A204.1 (cell line): ENCODE results near the gene HGFAC.

Experiments
- FAIRE-seq: peaks from 2 replicates; lab custom pipeline; 2012; peaks lifted over from hg19 to GRCh38; lab: Jason Lieb, UNC

The HGFAC gene

DNA sequence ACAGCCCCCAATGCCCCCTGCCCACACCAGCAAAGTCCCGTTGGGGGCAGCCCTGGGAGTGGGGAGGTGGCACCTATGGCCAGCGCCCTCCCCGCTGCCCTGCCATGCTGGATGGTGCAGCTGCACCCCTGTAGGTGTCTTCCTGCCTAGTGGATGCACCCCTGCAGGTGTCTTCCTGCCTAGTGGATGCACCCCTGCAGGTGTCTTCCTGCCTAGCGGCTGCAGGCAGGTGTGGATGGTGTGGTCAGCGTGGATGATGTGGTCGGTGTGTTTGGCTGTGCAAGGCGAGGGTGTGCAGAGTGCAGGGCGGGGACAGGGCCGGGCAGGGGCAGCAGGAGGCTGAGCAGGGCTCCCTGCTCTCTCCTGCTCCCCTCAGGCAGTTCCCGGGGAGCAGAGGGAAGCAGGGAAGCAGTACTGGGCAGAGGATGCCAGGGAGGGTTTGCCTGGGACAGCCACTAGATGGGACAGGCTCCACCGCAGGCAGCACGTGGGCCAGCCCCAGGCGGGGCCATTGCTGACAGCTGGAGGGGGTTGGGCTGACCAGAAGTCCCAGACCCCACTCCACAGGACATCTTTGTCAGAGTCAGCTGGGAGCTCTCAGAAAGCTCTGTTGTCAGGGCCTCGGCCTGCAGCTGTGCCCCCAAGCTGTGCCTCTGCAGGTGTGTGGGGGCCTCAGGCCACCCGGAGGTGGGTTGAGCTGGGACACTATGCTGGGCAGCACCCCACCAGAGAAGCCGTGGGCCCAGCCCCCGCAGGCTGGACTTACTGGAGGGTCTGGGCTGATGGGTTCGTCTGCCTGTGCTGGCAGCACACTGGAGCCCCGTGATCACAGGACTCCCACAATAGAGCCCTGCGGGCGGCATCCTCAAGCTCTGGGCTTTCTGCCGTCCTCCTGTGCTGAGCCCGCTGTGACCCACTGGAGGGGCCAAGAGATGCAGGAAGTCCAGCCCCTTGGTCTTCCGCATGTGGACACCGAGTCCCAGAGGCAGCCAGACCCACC lies 45.1 kb downstream of the HGFAC start:
- FAIRE-seq, result no peak

- FAIRE-seq, result no peak
These were observed 46.1 kb downstream of the HGFAC start for GRCh38 chr4:3487861-3488260.

DNA sequence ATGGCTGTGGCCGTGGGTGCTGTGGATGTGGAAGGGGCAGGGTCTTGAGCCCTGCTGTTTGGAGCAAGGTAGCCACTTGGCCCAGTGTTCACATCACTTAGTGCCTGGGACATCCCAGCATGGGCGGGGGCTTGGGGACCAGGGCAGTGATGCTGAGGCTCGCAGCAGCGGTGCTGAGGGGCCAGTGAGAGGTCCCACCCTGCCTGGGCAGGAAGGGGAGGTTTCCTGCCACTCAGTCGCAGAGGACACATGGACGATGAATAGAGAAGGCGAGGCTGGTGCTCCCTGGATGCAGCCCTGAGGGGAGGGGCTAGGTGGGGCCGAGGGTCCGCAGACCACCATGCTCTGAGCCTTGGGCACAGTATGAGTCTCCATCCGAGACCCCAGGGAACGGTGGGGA lies 47.1 kb downstream of the HGFAC start:
- no peak for FAIRE-seq

- FAIRE-seq, result no peak
These were observed 47.7 kb downstream of the HGFAC start for GRCh38 chr4:3489451-3489962.

DNA sequence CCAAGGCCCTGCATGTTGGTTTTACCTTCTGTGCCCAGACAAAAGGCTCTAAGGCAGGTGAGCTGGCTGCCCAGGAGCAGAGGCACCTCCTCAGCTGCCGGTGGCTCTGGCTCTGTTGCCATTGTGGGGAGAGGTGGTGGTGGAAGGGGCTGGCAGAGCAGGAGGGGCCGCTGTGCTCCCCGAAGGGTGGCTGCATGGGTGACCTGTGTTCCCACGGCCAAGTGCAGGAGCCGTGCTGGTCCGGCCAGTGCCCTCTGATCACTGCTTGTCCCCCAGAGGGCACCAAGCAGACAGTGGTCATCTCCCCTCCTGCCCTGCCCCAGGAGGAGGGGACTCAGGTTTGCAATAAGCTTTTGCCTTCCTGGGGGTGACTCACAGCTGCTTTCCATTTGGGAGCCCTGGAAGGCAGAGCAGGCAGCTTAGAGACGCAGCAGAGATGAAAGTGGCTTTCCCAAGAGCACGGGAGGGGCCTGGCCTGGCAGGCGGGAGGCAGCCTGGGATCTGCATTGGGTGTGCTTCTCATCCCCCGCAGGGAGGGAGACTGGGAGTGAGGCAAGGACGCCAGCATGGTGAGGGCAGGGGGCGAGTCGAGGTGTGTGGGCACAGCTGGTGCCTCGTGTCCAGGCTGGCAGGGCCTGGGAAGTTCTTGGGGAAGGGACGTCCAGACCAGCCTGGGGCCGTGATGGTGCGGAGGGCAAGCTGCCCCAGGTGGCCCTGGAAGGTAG lies 50.1 kb downstream of the HGFAC start:
- FAIRE-seq, result no peak

DNA sequence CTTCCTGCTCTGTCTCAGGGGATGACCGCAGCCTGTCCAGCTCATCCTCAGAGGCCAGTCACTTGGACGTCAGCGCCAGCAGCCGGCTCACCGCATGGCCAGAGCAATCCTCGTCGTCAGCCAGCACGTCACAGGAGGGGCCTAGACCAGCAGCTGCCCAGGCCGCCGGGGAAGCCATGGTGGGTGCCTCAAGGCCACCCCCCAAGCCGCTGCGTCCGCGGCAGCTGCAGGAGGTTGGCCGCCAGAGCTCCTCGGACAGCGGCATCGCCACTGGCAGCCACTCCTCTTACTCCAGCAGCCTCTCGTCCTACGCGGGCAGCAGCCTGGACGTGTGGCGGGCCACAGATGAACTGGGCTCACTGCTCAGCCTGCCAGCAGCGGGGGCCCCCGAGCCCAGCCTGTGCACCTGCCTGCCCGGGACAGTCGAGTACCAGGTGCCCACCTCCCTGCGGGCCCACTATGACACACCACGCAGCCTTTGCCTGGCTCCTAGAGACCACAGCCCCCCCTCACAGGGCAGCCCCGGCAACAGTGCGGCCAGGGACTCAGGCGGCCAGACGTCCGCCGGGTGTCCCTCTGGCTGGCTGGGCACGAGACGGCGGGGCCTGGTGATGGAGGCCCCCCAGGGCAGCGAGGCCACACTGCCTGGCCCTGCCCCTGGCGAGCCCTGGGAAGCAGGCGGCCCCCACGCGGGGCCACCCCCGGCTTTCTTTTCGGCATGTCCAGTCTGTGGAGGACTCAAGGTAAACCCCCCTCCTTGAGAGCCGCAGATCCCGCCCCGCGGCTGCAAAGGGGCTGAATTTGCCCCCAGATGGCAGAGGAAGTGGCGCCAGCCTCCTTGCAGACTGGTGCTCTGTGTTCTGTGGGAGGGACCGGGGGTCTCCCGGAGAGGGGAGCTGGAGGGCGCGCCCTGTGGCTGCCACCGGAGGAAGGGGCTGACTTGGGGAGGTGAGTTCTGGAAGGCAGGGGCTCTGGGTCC lies 51.3 kb downstream of the HGFAC start:
- no peak for FAIRE-seq

- no peak for FAIRE-seq
These were observed 52.1 kb downstream of the HGFAC start for GRCh38 chr4:3493720-3494461.

DNA sequence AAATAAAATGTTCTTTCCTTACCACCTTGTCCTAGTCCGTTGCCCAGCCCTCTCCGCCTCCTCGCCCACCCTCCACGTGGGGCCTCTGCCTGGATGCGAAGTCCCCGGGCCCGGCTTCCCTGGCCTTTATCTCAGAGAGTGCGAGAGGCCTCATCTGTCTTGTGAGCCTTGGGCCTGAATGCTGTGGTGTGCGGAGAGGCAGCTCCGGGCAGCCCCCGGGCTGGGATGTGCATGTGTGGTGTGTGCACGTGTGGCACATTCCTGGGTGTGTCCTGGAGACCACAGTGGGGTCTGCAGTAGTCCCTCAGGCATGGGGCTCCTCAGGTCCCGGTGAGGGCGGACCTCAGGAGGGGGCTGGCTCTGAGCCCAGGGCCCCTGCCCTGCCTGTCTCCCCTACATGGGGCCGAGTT lies 52.7 kb downstream of the HGFAC start:
- FAIRE-seq, result no peak

DNA sequence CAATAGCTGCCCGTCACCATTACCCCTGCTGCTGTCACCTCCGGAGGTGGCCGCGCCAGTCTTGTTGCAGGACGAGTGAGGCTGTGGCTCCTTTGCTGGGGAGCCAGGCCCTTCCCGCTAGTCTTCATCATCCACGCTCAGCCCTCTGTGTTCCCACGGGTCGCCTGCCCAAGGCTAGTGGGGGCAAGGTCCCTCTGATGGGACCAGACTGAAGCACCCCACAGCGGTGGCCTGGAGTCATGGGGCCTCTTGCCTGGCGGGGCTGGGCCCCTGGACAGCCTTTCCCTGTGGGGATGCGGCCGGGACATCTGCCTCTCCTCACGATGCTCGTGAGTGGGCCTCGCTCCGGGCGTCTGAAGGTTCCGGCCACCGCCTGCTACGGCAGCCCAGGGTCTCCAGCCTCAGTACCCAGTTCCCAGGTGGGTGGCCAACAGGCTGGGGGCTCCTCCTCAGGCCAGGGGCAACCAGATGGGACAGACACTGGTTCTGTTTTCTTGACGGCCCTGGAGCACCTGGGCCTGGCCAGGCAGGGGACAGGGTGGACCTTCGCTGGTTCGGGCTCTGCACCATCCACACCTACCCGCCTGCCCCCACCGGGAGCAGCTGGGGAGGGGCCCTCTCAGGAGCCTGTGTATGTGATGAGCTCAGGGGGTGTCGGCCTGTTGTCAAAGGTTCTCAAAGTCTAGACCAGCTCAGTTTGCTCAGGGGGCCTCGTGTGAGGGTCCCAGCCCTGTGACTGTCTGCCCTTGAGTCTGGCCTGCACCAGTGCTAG lies 53.6 kb downstream of the HGFAC start:
- no peak for FAIRE-seq

DNA sequence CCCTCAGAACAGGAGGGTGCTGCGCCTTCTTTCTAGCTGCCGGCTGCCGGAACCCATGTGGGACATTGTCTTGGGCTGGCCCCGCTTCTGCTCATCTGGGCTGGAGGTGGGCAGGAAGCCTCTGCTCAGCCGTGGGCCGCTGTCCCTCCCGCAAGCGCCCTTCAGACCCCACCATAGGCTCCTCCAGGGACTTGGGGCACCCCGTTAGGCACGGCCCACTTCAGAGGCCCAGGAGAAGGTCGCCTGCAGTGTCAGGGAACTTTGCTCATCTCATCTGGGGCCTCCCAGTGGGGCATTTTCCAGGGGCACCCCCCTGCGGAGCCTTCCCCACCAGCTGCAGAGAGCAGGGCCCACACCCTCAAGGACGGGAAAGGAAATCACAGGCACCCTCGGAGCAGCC lies 54.3 kb downstream of the HGFAC start:
- no peak for FAIRE-seq

DNA sequence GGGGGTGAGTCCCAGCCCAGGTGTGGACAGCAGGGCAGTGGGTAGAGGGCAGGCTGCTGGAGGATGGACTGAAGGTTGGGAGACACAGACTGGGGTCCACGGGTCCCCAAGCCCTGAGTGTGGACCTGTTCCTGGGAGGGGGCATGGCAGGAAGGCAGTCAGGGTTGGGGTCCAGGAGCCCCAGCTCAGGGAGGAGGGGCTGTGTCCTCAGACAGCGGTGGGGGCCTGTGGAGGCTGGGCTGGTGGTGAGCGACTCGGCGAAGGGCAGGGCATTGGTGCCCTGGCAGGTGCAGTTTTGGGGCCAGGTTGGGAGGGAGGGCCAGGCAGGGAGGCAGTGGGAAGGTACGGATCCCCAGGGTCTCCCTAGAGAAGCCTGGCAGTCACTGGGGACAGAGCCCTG lies 55.3 kb downstream of the HGFAC start:
- no peak for FAIRE-seq

DNA sequence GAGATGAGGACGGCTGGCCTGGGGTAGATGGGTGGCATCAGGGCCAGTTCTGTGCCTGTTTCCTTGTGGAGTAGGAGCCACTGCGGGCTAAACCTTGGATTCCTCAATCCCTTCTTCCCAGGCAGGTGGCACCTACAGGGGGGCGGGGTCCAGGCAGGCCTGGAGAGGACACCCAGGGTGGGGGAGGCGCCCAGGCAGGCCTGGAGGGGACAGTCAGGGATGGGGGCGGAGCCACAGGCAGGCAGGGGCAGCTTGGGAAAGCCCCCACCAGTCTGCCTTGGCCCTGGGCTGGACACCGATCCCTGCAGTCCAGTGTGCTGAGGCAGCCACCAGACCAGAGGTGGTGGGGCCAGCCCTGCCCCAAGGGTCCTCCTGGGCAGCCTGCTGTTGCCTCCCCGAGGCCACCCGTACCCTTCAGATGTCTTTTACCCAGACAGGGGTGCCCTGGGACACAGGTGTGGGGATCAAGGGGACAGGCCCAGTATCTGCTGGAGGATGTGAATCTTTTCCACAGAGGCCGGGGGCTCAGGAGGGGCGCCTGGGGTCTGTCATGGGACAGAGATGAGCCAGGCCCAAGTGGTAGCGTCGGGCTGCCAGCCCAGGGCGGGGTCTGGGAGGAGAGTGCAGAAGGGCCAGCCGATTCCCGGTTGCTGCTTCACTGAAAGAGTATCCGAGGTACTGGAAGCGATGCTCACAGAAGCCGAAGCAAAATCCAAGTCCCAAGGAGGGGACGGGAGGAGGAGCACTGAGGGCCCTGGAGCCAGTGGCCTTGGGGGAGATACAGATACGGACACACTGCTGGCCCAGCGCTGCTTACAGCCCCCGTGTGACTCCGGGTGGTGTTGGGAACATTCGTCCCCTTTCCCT lies 56.0 kb downstream of the HGFAC start:
- no peak for FAIRE-seq

- no peak for FAIRE-seq
These were observed 56.6 kb downstream of the HGFAC start for GRCh38 chr4:3498407-3498806.
